SH-SY5Y (cell line): Measurements from ENCODE around the gene FER.

Source experiments
- GATA2 ChIP-seq: IDR thresholded peaks from 2 replicates; pipeline ENCODE4 v1.6.1; 2011; ENCODE audit warnings: mild to moderate bottlenecking, low read depth, low read length
- GATA3 ChIP-seq: IDR thresholded peaks from 2 replicates; pipeline ENCODE4 v1.6.1; 2011; ENCODE audit warnings: low read depth, mild to moderate bottlenecking, low read length, moderate library complexity

GRCh38 chr5:108867656-108868055 lies 120.0 kb downstream of the FER start:
- no peak for TF ChIP-seq GATA2
- no peak for TF ChIP-seq GATA3
